GM18870 (cell line): ENCODE data around the gene TRIM72.
"Not testable (repeated sequence)": the region's sequence is repeated elsewhere in the genome, so short reads cannot be mapped to it uniquely, and the experiment has no call there.

ENCODE experiments used
- ATAC-seq: cut with Tn5 transposase; IDR thresholded peaks from one replicate; pipeline ENCODE4 v1.9.1; 2021; ENCODE audit warnings: moderate library complexity; ENCODE audit not compliant: unreplicated experiment

Gene TRIM72

GRCh38 chr16:31214708-31215286 is 878 bp downstream of the TRIM72 start:
- no peak for ATAC-seq

- no peak for ATAC-seq
Measured at GRCh38 chr16:31215287-31216162, 1.6 kb downstream of the TRIM72 start.

- no peak for ATAC-seq
Measured at GRCh38 chr16:31216422-31217135, 2.7 kb downstream of the TRIM72 start, which contains the start of gene PYDC1. TSS of gene PYDC1 (minus strand) at chr16:31217135. CDS start at chr16:31217028, 107 bp downstream.

- ATAC-seq: no peak
Measured at GRCh38 chr16:31217136-31217530, 3.2 kb downstream of the TRIM72 start.

- no peak for ATAC-seq
Measured at GRCh38 chr16:31219154-31219741, 5.3 kb downstream of the TRIM72 start.

- ATAC-seq: no peak
Measured at GRCh38 chr16:31221357-31222160, 7.6 kb downstream of the TRIM72 start.

DNA sequence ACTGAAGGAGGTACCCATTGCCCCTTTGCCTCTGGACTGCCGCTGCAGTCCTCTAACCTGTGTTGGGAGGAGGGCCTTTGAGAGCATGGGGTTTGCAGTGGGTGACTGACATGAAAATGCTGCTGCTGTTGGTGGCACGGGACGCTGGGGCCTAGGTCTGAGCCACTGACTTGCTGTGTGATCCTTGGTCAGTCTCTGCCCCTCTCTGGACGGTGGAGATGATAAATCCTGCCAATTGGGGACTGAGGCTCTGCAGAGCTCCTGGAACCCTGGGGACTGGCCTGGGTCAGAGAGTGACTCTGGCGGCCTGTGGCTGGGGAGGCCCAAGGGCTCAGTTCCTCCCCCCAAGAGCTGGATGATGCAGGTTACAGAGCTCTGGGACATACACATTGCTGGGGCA is 9.1 kb downstream of the TRIM72 start:
- ATAC-seq: no peak

GRCh38 chr16:31224092-31224955 is 10.4 kb downstream of the TRIM72 start:
- no peak for ATAC-seq

DNA sequence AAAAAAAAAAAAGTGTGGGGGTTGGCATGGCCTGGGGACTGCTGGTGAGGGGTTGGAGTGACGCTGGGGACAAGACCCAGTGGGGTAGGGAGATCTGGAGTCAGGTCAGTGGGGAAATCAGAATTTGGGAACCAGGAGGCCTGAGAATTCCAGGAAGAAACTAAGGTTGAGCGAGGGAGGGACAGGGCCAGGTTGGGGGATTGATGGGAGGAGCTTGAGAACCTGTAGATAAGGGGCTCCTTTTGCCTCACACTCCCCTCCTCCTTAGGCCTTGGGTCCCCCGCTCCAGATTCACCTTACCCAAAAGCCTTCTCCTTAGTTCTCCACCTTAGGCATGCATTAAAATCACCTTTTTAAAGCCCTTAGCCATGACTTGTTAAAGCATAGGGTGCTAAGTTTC is 11.3 kb downstream of the TRIM72 start:
- ATAC-seq: no peak

GRCh38 chr16:31228206-31228605 is 14.3 kb downstream of the TRIM72 start:
- ATAC-seq: no peak

DNA sequence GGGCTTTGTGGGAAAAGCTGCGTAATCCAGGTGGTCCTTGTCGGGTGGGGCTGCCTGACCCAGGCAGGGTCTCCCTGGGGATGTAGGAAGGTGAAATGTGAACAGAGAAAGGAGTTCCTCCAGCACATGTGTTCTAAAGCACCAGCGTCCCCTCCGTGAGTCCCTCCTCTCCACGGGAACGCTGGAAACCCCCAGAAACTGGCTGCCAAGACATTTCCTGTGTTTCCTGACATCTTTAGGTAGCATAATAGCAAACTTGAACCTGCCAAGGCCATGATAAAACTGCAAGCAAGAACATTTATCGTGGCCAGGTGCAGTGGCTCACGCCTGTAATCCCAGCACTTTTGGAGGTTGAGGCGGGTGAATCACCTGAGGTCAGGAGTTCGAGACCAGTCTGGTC is 15.6 kb downstream of the TRIM72 start:
- ATAC-seq: no peak

DNA sequence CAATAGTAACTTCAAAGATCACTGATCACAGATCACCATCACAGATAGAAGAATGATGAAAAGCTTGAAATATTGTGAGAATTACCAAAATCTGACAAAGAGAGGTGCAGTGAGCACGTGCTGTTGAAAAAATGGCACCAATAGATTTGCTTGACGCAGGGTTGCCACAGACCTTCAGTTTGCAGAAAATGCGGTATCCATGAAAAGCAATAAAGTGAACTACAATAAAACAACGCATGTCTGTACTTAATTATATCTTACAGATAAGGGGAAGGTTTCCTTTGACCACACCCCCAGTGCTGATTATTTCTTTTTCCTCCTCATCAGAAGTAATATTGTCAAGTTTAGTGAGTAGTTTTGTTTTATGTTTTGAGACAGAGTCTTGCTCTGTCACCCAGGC is 24.1 kb downstream of the TRIM72 start:
- no peak for ATAC-seq

DNA sequence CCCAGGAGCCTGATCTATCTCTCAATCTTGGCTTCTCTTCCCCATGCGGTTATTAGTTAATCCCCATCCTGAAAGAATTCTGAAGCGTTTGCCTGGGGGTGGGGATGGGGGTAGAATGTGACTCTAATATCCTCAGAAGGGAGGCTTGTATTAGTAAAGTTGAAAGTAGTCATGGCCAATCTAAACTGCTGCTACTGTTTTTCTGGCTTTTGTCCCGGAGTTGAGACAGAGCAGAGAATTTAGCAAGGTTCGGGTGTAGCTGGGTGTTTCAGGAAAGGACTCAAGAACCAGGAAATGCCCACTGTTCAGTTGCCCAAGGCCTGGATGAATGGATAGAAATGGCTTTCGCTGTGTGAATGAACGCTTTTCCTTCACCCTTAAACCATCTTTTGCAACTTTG is 28.3 kb downstream of the TRIM72 start:
- ATAC-seq: no peak

DNA sequence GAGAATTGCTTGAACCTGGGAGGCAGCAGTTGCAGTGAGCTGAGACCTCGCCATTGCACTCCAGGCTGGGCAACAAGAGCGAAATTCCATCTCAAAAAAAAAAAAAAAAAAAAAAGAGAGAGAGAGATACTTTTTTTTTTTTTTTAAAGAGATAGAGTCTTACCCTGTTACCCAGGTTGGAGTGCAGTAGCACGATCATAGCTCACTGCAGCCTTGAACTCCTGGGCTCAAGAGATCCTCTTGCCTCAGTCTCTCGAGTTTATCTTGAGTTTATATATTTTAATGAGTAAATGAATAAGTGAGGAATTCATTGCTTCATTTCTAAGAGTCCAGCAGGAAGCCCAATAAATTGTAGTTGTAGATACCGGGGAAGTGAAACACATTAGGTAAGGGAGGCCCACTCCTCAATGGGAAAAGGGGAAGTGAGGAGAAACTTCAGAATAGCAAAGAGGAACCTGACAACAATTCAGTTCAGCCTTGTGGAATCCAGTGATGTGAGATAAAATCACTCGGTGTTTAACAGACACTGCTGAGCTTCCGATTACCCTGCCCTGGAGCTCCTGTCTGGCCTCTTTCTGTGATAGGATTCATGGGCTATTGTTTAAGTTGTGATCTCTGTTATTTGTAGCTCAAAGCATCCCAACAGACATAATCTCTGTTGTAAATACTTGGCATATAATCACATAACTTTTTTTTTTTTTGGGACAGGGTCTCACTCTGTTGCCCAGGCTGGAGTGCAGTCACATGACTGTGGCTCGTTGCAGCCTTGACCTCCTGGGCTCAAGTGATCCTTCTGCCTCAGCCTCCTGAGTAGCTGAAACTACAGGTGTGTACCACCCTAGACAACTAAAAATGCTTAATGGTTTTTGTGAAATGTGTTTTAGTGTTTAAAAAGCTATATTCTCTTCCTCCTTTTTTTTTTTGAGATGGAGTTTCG is 30.1 kb downstream of the TRIM72 start:
- ATAC-seq: no peak

DNA sequence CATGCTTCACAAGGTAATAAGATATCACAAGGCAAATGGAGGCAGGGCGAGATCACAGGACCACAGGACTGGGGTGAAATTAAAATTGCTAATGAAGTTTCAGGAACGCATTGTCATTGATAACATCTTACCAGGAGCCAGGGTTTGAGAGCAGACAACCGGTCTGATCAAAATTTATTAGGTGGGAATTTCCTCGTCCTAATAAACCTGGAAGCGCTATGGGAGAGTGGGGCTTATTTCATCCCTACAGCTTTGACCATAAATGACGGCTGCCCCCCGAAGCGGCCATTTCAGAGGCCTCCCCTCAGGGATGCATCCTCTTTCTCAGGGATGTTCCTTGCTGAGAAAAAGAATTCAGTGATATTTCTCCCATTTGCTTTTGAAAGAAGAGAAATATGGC is 31.7 kb downstream of the TRIM72 start:
- not testable (repeated sequence) for ATAC-seq

DNA sequence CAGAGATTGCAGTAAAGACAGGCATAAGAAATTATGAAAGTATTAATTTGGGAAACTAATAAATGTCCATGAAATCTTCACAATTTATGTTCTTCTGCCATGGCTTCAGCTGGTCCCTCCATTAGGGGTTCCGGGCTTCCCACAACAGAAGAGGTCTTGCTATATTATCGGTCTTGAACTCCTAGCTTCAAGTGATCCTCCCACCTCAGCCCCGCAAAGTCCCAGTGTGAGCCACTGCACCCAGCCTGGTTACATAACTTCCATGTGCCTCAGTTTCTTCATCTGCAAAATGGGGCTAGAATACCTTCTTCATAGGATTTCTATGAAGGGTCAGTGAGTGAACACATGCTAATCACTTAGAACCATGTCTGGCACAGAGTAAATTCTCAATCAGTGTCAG is 32.4 kb downstream of the TRIM72 start:
- ATAC-seq: no peak

DNA sequence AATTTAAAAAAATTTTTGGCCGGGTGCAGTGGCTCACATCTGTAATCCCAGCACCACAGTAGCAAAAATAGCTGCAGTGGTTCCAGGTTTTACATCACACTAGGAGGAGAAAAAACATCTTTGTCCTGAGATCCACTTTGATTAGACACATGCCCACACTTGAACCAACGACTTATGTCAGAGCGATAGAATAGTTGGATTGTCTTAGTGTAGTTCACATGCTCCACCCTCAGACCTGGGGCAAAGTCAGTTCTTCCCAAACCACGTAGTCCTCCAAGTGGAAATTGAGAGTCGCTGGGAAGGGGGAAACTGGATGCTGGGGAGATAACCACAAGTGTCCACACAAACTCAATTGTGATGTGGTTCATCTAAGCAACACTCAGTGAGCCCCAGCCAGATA is 34.4 kb downstream of the TRIM72 start:
- ATAC-seq: no peak

DNA sequence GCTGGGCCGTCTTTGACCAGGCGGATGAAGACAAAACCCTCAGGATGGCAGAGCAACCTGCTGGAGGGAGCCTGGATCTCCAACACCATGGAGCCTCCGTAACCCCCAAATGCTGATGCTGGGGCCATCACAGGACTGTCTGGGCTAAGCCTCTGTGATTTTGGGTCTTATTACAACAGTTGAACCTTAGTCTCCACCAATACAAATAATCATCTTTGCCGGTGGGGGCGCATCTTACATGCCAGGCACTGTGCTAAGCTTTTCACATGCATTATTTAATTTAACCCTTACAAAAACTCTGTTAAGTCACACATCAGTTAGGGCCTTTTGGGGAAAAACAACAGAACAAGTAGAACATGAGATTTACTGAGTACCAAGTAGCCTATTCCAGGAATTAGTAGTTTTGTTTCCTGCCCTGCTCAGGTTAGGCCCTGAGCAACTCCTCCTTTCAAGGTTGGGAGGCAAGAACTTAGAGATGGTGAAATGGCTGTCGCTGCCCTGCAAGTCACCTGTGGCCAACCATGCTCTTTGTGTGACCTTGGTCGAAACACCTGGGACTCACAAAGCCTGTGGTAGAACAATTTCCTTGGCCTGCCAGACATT is 37.0 kb downstream of the TRIM72 start:
- ATAC-seq: no peak
